PFSK-1 (cell line): ENCODE data around the gene CHRNG.

Source experiments
- POLR2AphosphoS5 ChIP-seq: IDR thresholded peaks from 2 replicates; pipeline ENCODE4 v1.6.1; 2012; ENCODE audit warnings: low read depth, mild to moderate bottlenecking, control low read depth, low read length, moderate library complexity
- REST ChIP-seq, 2 experiments: IDR thresholded peaks; 2 replicates each; pipeline versions ENCODE4 v1.6.1 to v1.8.0; 2011 to 2012; ENCODE audit warnings: low read depth in 2 of 2, low read length in 2 of 2, control low read depth in 1 of 2, inconsistent platforms in 1 of 2, mild to moderate bottlenecking in 1 of 2, moderate library complexity in 1 of 2; ENCODE audit not compliant: insufficient read depth in 1 of 2
- SIN3A ChIP-seq: IDR thresholded peaks from 2 replicates; pipeline ENCODE4 v1.6.1; 2012; ENCODE audit warnings: mild to moderate bottlenecking, low read length, moderate library complexity, borderline replicate concordance; ENCODE audit not compliant: insufficient read depth
- TAF1 ChIP-seq: IDR thresholded peaks from 2 replicates; pipeline ENCODE4 v1.6.1; 2012; ENCODE audit warnings: low read length, control low read depth, borderline replicate concordance; ENCODE audit not compliant: insufficient read depth

GRCh38 chr2:232495292-232495691 is 44.2 kb upstream of the CHRNG start:
- TF ChIP-seq TAF1 (no peak), SIN3A (no peak), REST (IDR thresholded peaks at IDR 0.05; ENCODE audit: insufficient read depth in 1 of 2, low read depth in 2 of 2, low read length in 2 of 2) (no peak), POLR2AphosphoS5 (no peak)
